Stimulated activated naive B cell treated with anti-CD40 and anti-IgM and Interleukin-4, amounts not matched to agents 10 μg/mL and 1 μg/mL and 100 μg/mL, for 72 hours (primary cell): ENCODE results near the gene ARL10.

ENCODE experiments used
- ATAC-seq, 2 donors: fragments of 150-1000 bp; cut with Tn5 transposase; replicated peaks; 2 replicates each; pipeline ENCODE4 v1.10.0; 2021; ENCODE audit warnings: moderate library complexity in 1 of 2
- DNase-seq: peaks from one replicate; pipeline ENCODE4 v3.0.0; 2021
- H3K27ac Mint-ChIP-seq: one replicate; pipeline ENCODE4 v1.8.0; 2022; ENCODE audit warnings: mild to moderate bottlenecking, mixed read lengths
- H3K27me3 Mint-ChIP-seq, 2 donors: one replicate each; pipeline ENCODE4 v1.8.0; 2022; ENCODE audit warnings: mixed read lengths in 2 of 2
- H3K36me3 Mint-ChIP-seq, 2 donors: one replicate each; pipeline ENCODE4 v1.8.0; 2022; ENCODE audit warnings: mixed read lengths in 2 of 2, mild to moderate bottlenecking in 1 of 2
- H3K4me1 Mint-ChIP-seq, 2 donors: one replicate each; pipeline ENCODE4 v1.8.0; 2022; ENCODE audit warnings: mixed read lengths in 2 of 2, mild to moderate bottlenecking in 1 of 2
- H3K4me3 Mint-ChIP-seq, 2 donors: one replicate each; pipeline ENCODE4 v1.8.0; 2022; ENCODE audit warnings: mild to moderate bottlenecking in 2 of 2, mixed read lengths in 2 of 2, moderate library complexity in 1 of 2
- H3K9me3 Mint-ChIP-seq, 2 donors: one replicate each; pipeline ENCODE4 v1.8.0; 2022; ENCODE audit warnings: mixed read lengths in 2 of 2, mild to moderate bottlenecking in 1 of 2

ARL10 gene

DNA sequence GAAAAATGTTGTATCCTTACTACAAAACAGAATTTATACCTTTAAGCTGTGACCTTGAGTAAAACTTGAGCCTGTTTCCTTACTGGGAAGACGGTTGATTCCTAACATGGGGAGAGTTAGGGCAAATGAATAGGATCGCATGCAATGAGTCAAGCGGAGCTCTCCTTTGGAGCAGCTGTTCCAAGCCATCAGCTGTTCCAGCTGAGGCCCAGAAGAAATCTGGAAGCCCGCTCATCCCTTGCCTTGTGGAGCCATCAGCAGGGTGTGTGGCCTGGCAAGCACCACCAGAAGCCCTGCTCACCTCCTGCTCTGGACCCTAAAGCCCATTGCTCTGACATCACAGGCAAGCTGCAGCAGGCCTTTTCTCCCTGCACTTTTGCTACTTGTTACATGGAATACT is 11.8 kb upstream of the ARL10 start:
- Mint-ChIP-seq H3K4me3 (no peak overlapping the region), H3K9me3 (no peaks in the 10 kb centered on the region), H3K36me3 (peaks cover 38 to 52% of the 10 kb centered on the region in 2 donors), H3K27ac (no peak overlapping the region), H3K4me1 (peaks cover 25 to 35% of the 10 kb centered on the region in 2 donors), H3K27me3 (no peaks in the 10 kb centered on the region)
- ATAC-seq = no peak
- no peak for DNase-seq

DNA sequence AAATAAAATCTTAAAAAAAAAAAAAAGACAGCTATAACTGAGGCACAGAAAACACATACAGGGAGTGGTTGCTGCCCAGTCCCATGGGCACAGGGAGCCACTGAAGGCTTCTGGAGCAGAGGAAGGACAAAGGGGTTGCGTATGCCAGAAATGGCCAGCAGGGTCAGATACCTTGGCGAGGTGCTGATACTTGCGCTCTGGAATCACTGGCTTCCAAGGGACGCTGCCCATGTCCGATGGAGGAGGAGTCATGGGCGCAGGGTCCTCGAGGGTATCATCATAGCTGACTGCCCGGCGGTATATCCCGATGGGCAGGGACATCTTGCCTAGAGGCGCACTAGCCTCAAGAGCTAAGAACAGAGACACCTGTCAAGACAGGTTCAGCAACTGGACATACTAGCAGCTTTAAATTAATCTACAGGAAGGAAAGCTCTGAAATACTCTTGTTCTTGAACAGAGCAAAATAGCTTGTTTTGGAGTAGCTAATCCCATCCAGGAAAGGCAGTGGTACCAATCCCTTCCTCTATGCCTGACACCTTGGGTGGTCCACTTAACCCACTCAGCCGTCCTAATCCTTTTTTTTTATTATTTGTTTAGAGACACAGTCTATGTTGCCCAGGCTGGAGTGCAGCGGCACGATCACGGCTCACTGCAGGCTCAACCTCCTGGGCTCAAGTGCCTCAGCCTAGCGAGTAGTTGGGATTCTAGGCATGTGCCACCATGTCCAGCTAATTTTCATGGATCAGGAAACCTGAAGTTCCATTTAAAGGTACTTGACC is 9.7 kb upstream of the ARL10 start:
- H3K36me3 Mint-ChIP-seq = peaks cover 25 to 35% of the 10 kb centered on the region in 2 donors
- peaks cover 29 to 41% of the 10 kb centered on the region in 2 donors for H3K4me1 Mint-ChIP-seq
- H3K9me3 Mint-ChIP-seq = no peaks in the 10 kb centered on the region
- no peak overlapping the region for H3K27ac Mint-ChIP-seq
- no peak overlapping the region for H3K4me3 Mint-ChIP-seq
- no peaks in the 10 kb centered on the region for H3K27me3 Mint-ChIP-seq
- no peak for ATAC-seq
- no peak for DNase-seq

DNA sequence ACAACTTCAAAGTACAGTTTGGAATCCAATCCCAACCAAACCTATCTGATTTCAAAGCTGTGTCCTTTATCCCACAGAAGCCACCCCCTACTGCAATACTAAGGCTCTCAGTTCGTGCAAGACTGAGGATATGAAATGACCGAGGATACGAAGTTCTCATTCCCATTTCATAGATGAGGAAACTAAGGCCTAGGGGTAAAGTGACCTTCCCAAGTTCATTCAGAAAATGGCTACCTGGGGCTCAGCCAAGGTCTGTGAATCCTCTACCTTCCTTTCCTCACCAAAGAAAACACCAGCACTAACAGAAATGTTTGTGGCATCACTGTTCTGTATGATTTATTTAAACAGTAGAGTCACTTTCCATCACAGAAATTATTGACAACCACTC is 9.1 kb upstream of the ARL10 start:
- DNase-seq = no peak
- no peak overlapping the region for H3K27ac Mint-ChIP-seq
- H3K36me3 Mint-ChIP-seq = peaks cover 22 to 32% of the 10 kb centered on the region in 2 donors
- no peaks in the 10 kb centered on the region for H3K9me3 Mint-ChIP-seq
- peaks cover 29 to 41% of the 10 kb centered on the region in 2 donors for H3K4me1 Mint-ChIP-seq
- no peaks in the 10 kb centered on the region for H3K27me3 Mint-ChIP-seq
- no peak overlapping the region for H3K4me3 Mint-ChIP-seq
- ATAC-seq = no peak

DNA sequence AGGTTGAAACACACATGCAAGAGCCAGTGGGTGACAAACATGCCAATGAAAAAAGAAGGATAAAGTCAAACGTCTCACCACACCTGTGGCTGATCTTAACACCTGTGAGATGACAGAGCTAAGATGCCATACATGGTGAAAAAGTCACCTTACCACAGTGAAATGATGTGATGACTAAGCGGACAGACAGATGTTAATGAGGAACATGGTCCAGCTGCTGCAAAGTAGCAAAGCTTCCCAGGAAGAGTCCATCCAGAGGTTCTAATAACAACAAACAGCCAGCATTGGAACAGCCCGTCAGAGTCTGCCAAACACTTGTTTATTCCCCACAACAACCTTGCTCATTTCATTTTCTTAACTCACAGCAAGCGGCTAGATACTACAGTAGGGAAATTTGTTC is 5.6 kb upstream of the ARL10 start:
- DNase-seq (no peak), ATAC-seq (no peak)
- Mint-ChIP-seq H3K4me3 (peak overlapping the region in 1 of 2 donors; percentile 25), H3K27me3 (no peaks in the 10 kb centered on the region), H3K27ac (no peak overlapping the region), H3K36me3 (peaks cover 12 to 17% of the 10 kb centered on the region in 2 donors), H3K9me3 (no peaks in the 10 kb centered on the region), H3K4me1 (peaks cover 18 to 45% of the 10 kb centered on the region in 2 donors)

DNA sequence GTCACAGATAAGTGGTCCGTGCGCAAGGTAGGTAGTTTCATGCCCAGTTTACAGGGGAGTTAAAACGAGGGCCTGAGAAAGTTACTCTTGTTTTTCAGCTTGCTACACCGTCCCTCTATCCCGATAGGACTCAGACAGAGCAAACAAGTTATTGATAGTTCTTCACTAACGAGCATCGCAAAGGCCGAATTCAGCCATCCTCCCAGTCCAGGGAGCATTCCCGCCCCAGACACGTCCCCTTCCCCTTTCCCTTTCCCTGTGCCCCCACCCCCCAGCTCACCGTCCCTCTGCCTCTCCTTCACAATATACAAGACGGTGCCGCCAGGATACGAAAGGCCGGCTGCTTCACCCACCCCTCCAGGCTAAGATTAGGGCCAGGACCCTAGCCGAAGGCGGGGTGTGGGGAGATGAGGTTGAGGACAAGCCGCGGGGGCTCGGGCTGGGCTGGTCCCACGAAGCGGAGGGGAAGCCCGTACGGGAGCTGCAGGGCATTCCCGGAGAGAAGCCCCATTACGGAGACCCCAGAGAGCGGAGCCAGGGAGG is 4.3 kb upstream of the ARL10 start:
- H3K9me3 Mint-ChIP-seq = no peaks in the 10 kb centered on the region
- H3K27ac Mint-ChIP-seq = peak overlapping the region; percentile 98
- no peak for DNase-seq
- peaks cover 8 to 13% of the 10 kb centered on the region in 2 donors for H3K36me3 Mint-ChIP-seq
- H3K4me1 Mint-ChIP-seq = peaks cover 18 to 40% of the 10 kb centered on the region in 2 donors
- H3K4me3 Mint-ChIP-seq = peak overlapping the region; percentile 96 to 100
- H3K27me3 Mint-ChIP-seq = no peaks in the 10 kb centered on the region
- peak; percentile 3 to 6 for ATAC-seq

DNA sequence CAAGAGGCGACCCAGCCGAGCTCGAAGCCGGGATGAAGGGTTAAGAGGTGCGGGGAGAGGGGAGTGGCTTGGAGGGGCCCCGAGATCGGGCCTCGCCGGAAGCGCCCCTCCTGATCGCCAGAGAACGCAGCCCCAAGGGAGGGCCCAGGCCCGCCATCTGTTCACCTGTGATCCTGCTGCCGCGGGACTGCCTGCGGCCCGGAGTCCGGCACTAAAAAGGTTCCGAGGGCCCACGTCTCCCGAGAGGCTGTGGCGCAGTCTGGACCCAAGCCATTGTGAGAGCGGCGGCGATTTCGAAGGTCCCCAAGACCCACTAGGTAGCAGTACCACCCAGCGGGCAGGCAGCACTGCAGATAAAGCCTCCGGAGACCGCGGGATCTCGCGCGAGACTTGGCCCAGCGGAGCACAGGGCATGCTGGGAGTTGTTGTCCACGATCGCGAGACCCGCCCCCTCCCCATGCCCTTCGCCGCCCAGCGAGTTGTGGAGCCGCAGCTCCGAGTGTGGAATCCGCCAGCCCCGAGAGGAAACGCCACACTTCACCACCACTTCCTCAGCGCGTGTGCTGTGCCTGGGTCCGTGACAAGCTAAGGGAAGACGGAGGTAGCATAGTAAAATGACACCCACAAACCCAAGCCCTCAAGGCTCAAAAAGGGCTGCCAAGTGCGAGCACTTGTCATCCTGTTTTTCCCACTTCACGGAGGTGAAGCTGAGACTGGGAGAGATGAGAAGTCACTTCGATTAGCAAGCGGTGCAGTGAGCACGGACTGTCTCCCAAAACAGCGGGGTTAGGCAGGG is 3.7 kb upstream of the ARL10 start, which contains the start of gene KIAA1191:
Gene KIAA1191 (minus strand): TSS at position 328 of the 796 bp plus-strand sequence. CDS start 2,256 bp downstream, outside the sequence.
- Mint-ChIP-seq H3K4me3 (peak within 1 kb of the TSS; percentile 96 to 100), H3K36me3 (peaks cover 11 to 16% of the 10 kb centered on the region in 2 donors), H3K4me1 (peaks cover 20 to 43% of the 10 kb centered on the region in 2 donors), H3K9me3 (no peaks in the 10 kb centered on the region), H3K27me3 (no peaks in the 10 kb centered on the region), H3K27ac (peak within 1 kb of the TSS; percentile 98)
- DNase-seq = peak; percentile 89
- ATAC-seq = peak; percentile 87 to 91

DNA sequence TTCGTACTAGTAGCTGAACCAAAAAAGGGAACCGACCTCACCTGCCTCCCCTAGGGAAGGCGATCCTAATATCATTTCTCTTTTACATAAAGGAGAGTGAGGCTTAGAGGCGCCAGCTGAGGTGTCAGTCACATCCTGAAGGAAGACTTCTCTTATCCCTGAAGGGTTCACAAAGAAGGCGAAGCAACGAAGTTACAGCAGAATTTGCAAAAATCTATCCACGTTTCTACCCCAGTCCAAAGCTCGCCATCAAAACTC is 3.1 kb upstream of the ARL10 start:
- no peaks in the 10 kb centered on the region for H3K27me3 Mint-ChIP-seq
- no peaks in the 10 kb centered on the region for H3K9me3 Mint-ChIP-seq
- ATAC-seq = peak; percentile 60 to 62
- peaks cover 22 to 47% of the 10 kb centered on the region in 2 donors for H3K4me1 Mint-ChIP-seq
- H3K27ac Mint-ChIP-seq = peak overlapping the region; percentile 98
- H3K4me3 Mint-ChIP-seq = peak overlapping the region; percentile 96 to 100
- H3K36me3 Mint-ChIP-seq = peaks cover 11 to 16% of the 10 kb centered on the region in 2 donors
- DNase-seq = peak; percentile 41

DNA sequence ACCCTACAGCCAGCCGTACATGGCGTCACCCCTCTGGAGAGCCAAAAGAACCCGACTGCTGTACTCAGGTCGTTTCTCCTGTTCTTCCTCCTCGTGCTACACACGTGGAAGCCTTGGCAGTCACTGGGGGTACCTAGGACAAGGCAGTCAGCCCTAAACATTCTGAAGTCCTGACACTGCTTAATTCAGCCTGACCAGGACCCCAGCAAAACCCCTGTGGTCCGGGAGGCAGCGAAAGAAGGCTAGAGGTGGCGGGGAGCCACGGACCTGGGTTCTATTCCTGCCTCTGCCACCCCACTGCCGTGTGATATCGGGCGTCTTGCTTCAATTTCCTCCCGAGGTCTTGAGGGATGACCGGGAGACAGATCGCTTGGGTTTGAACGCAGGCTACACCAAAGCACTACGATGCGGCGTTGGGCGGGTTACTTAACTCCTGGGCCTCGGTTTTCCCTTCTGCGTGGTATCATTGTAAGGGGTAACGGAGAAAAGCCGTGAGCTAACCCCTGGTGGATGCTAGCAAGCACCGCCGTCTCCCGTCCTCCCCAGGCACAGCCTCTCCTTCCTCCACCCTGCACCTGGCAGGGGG is 429 bp upstream of the ARL10 start:
- peaks cover 20 to 39% of the 10 kb centered on the region in 2 donors for H3K4me1 Mint-ChIP-seq
- ATAC-seq = no peak
- no peaks in the 10 kb centered on the region for H3K9me3 Mint-ChIP-seq
- H3K36me3 Mint-ChIP-seq = peaks cover 22% of the 10 kb centered on the region in 2 donors
- no peaks in the 10 kb centered on the region for H3K27me3 Mint-ChIP-seq
- H3K4me3 Mint-ChIP-seq = peak overlapping the region; percentile 83 to 88
- H3K27ac Mint-ChIP-seq = peak overlapping the region; percentile 79
- DNase-seq = no peak

DNA sequence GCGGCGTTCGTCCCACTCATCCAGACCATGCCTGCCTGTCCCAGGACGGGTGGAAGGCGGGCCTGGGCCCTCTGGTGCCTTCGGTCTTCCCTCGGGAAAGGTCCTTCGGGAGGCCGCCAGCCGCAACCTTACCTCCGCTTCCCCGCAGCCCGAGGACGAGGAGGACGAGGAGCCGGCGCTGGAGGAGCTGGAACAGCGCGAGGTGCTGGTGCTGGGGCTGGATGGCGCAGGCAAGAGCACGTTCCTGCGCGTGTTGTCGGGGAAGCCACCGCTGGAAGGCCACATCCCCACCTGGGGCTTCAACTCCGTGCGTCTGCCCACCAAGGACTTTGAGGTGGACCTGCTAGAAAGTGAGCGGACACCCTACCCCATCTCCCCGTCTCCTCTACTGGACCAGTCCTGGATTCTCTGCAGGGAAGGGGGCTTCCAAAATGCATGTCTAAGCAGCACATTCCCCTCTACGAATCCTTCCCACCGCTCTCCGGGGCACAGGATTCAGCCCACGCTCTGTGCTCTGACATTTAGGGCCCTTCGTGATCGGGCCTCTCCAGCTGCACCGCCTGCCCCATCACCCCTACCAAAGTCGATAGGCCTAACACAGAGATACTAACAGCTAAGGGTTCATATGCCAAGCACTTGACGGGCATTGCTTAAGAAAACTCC is 1.1 kb downstream of the ARL10 start:
- peaks cover 20 to 38% of the 10 kb centered on the region in 2 donors for H3K4me1 Mint-ChIP-seq
- no peaks in the 10 kb centered on the region for H3K27me3 Mint-ChIP-seq
- H3K36me3 Mint-ChIP-seq = peaks cover 25 to 30% of the 10 kb centered on the region in 2 donors
- peak overlapping the region; percentile 80 to 88 for H3K4me3 Mint-ChIP-seq
- ATAC-seq = no peak
- no peaks in the 10 kb centered on the region for H3K9me3 Mint-ChIP-seq
- H3K27ac Mint-ChIP-seq = peak overlapping the region; percentile 88
- DNase-seq = no peak

DNA sequence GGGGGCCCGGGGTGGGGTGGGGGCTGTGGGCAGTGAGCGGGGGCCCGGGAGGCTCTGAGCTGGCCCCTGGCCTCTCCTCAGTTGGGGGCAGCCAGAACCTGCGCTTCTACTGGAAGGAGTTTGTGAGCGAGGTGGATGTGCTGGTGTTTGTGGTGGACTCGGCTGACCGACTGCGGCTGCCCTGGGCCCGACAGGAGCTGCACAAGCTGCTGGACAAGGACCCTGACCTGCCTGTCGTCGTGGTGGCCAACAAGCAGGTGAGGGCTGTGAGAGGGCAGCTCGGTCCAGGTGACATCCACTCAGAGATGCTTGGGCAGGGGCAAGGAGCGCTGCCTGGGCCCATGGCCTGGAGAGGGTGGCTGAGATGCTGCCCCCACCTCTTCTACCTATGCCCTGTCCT is 3.4 kb downstream of the ARL10 start:
- DNase-seq = no peak
- H3K27me3 Mint-ChIP-seq = no peaks in the 10 kb centered on the region
- peaks cover 28 to 48% of the 10 kb centered on the region in 2 donors for H3K36me3 Mint-ChIP-seq
- H3K4me1 Mint-ChIP-seq = peaks cover 20 to 29% of the 10 kb centered on the region in 2 donors
- no peaks in the 10 kb centered on the region for H3K9me3 Mint-ChIP-seq
- ATAC-seq = no peak
- no peak overlapping the region for H3K4me3 Mint-ChIP-seq
- no peak overlapping the region for H3K27ac Mint-ChIP-seq

DNA sequence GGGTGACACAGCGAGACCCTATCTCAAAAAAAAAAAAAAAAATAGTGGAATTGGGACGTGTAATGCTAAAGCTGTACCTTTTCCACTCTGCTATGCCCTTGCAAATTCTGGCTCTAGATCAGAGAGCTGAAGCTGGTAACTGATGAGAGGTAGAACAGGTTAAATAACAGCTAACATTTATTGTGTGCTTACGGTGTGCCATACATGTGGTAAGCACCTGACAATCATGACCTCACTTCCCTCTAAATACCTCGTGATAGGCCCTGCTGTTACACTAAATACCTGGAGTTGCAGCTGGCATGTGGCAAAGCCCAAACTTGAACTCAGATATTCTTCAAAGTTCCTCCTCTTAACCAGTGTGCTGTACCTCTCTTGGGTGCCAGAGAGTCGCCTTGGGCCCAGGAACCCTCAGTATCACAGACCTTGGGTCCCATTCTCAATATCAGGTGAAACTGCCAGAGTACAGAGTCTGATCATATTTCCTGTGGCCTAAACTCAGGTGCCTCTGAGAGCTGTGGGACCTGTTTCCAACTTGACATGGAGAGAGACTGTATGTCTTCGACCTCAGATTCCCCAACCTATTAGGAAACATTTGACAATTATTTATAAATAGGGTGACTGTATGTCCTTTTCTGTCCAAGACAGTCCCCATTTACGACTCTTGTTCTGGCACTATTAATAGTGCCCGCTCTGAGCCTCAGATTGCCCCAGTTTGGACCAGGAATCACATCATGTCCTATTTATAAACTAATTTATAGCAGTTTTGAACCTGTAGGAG is 4.8 kb downstream of the ARL10 start:
- Mint-ChIP-seq H3K27me3 (no peaks in the 10 kb centered on the region), H3K36me3 (peaks cover 28 to 54% of the 10 kb centered on the region in 2 donors), H3K4me3 (no peak overlapping the region), H3K4me1 (peaks cover 17 to 25% of the 10 kb centered on the region in 2 donors), H3K9me3 (no peaks in the 10 kb centered on the region), H3K27ac (no peak overlapping the region)
- no peak for ATAC-seq
- no peak for DNase-seq

DNA sequence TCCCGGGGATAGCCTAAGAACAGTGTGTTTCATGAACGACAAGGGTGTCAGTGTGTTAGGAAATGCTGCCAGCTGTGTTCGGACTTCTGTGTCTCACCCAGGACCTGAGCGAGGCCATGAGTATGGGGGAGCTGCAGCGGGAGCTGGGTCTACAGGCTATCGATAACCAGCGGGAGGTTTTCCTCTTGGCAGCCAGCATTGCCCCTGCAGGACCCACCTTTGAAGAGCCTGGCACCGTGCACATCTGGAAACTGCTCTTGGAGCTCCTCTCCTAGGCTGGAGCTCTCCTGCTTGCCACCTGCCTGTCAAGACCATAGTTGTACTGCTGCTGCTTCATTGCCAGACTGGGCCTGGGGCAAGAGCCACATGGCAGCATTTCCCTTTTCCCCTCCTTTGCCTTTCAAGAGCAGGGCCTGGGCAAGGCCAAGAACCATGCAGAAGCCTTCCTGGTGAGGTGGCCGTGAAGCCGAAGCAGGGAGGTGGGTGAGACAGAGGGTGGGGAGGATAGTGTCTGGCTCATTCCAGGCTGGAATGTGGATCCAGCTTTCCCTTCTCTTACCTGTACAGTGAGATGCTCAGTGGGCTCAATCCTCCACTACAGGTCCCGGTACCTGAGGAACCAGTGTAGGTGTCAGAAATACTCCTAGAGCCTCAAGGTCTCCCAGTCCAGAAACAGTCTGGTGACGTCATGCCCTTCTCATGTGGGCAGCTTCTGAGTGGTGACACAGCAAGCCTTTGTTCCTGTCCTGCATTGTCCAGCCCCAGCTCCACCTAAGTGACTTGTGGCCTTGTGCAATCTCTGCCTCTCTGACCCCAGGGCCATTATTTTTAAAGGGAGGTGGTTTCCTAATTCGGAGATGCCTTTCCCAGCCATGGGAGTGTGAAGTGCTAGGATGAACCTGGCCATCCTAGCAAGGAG is 6.6 kb downstream of the ARL10 start:
- no peak for ATAC-seq
- Mint-ChIP-seq H3K9me3 (no peaks in the 10 kb centered on the region), H3K4me3 (no peak overlapping the region), H3K36me3 (peaks cover 26 to 60% of the 10 kb centered on the region in 2 donors), H3K27me3 (no peaks in the 10 kb centered on the region), H3K27ac (no peak overlapping the region), H3K4me1 (peaks cover 15 to 19% of the 10 kb centered on the region in 2 donors)
- DNase-seq = no peak
